Parathyroid adenoma (tissue), 2 donors: ENCODE results near the gene HELZ.
A peak's percentile ranks its signal among the peaks of the same experiment; 100 is the strongest.
"Not testable (repeated sequence)": the region's sequence is repeated elsewhere in the genome, so short reads cannot be mapped to it uniquely, and the experiment has no call there.

Experiments used
- H2AFZ ChIP-seq: fragments of 300-600 bp; sonication (generic); one replicate; pipeline ENCODE4 v1.7.0; 2017; ENCODE audit warnings: antibody characterized with exemption, mild to moderate bottlenecking
- H3K27ac ChIP-seq: fragments of 300-600 bp; sonication (generic); one replicate; pipeline ENCODE4 v1.7.0; 2017
- H3K27me3 ChIP-seq: fragments of 300-600 bp; sonication (generic); one replicate; pipeline ENCODE4 v1.7.0; 2017; ENCODE audit warnings: low read length; ENCODE audit not compliant: control insufficient read depth, insufficient read depth
- H3K36me3 ChIP-seq: fragments of 300-600 bp; sonication (generic); one replicate; pipeline ENCODE4 v1.7.0; 2017; ENCODE audit warnings: low read length; ENCODE audit not compliant: control insufficient read depth, insufficient read depth
- H3K4me1 ChIP-seq: fragments of 300-600 bp; sonication (generic); one replicate; pipeline ENCODE4 v1.7.0; 2017; ENCODE audit warnings: control low read depth
- H3K4me2 ChIP-seq: fragments of 300-600 bp; sonication (generic); one replicate; pipeline ENCODE4 v1.7.0; 2017; ENCODE audit warnings: low read length
- H3K4me3 ChIP-seq: fragments of 300-600 bp; sonication (generic); one replicate; pipeline ENCODE4 v1.7.0; 2017; ENCODE audit warnings: low read depth, low read length
- H3K79me2 ChIP-seq: fragments of 300-600 bp; sonication (generic); one replicate; pipeline ENCODE4 v1.7.0; 2017; ENCODE audit warnings: control low read depth
- H3K9ac ChIP-seq: fragments of 300-600 bp; sonication (generic); one replicate; pipeline ENCODE4 v1.7.0; 2017; ENCODE audit warnings: mild to moderate bottlenecking
- H3K9me3 ChIP-seq: fragments of 300-600 bp; sonication (generic); one replicate; pipeline ENCODE4 v1.7.0; 2017; ENCODE audit warnings: low read length; ENCODE audit not compliant: control insufficient read depth
- TF ChIP-seq, protein P1 (sequence below): fragments of 300-600 bp; sonication (generic); IDR thresholded peaks from one replicate; pipeline ENCODE4 v1.7.0; 2017; ENCODE audit warnings: antibody characterized with exemption, mild to moderate bottlenecking
- donor health status: primary hyperparathyroidism.

The HELZ gene

DNA sequence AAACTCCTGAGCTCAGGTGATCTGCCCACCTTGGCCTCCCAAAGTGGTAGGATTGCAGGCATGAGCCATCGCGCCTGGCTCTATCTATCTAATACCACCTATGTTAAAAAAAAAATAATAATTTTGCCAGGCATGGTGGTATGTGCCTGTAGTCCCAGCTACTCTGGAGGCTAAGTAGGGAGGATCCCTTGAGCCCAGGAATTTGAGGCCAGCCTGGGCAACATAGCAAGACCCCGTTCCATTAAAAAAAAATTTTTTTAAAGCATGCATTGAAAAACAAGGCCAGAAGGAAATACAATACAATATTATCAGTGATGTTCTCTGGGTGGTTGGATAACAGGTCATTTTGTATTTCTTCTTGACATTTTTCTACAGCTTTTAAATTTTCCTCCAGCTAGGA lies 45.2 kb upstream of the HELZ start:
- Histone ChIP-seq H3K9ac (no peak overlapping the region), H3K27me3 (no peaks in the 10 kb centered on the region), H3K4me1 (no peaks in the 10 kb centered on the region), H3K4me3 (no peak overlapping the region), H3K36me3 (no peaks in the 10 kb centered on the region), H3K27ac (no peak overlapping the region), H2AFZ (no peak overlapping the region), H3K9me3 (no peaks in the 10 kb centered on the region), H3K4me2 (no peak overlapping the region), H3K79me2 (no peaks in the 10 kb centered on the region)
- TF ChIP-seq, protein P1, sequence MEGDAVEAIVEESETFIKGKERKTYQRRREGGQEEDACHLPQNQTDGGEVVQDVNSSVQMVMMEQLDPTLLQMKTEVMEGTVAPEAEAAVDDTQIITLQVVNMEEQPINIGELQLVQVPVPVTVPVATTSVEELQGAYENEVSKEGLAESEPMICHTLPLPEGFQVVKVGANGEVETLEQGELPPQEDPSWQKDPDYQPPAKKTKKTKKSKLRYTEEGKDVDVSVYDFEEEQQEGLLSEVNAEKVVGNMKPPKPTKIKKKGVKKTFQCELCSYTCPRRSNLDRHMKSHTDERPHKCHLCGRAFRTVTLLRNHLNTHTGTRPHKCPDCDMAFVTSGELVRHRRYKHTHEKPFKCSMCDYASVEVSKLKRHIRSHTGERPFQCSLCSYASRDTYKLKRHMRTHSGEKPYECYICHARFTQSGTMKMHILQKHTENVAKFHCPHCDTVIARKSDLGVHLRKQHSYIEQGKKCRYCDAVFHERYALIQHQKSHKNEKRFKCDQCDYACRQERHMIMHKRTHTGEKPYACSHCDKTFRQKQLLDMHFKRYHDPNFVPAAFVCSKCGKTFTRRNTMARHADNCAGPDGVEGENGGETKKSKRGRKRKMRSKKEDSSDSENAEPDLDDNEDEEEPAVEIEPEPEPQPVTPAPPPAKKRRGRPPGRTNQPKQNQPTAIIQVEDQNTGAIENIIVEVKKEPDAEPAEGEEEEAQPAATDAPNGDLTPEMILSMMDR, result no peak

GRCh38 chr17:67289181-67289876 lies 44.3 kb upstream of the HELZ start:
- peak overlapping the region; percentile 41 for H2AFZ ChIP-seq
- no peak overlapping the region for H3K4me2 ChIP-seq
- no peaks in the 10 kb centered on the region for H3K79me2 ChIP-seq
- H3K9me3 ChIP-seq, result no peaks in the 10 kb centered on the region
- H3K4me1 ChIP-seq, result no peaks in the 10 kb centered on the region
- no peaks in the 10 kb centered on the region for H3K36me3 ChIP-seq
- no peaks in the 10 kb centered on the region for H3K27me3 ChIP-seq
- TF ChIP-seq, protein P1, result no peak
- H3K4me3 ChIP-seq, result no peak overlapping the region
- H3K27ac ChIP-seq, result no peak overlapping the region
- no peak overlapping the region for H3K9ac ChIP-seq

DNA sequence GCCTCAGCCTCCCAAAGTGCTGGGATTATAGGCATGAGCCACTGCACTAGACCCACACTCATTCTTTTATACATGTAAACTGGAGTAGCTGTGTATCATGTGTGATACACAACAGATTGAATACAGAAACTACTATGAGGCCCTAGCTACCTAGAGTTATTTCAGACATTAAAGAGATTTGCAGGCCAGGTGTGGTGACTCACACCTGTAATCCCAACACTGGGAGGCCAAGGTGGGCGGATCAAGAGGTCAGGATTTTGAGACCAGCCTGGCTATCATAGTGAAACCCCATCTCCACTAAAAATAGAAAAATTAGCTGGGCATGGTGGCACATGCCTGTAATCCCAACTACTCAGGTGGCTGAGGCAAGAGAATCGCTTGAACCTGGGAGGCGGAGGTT lies 41.8 kb upstream of the HELZ start:
- H3K27me3 ChIP-seq, H3K4me2 ChIP-seq, H3K9me3 ChIP-seq, H3K36me3 ChIP-seq, H3K79me2 ChIP-seq, H3K4me3 ChIP-seq, H3K9ac ChIP-seq, H3K27ac ChIP-seq, H3K4me1 ChIP-seq, H2AFZ ChIP-seq: not testable (repeated sequence)

GRCh38 chr17:67285360-67285759 lies 40.4 kb upstream of the HELZ start:
- H3K79me2 ChIP-seq, result no peaks in the 10 kb centered on the region
- H3K36me3 ChIP-seq, result no peaks in the 10 kb centered on the region
- no peak overlapping the region for H3K4me3 ChIP-seq
- H3K9me3 ChIP-seq, result no peaks in the 10 kb centered on the region
- H3K4me1 ChIP-seq, result no peaks in the 10 kb centered on the region
- TF ChIP-seq, protein P1, result no peak
- H3K27me3 ChIP-seq, result no peaks in the 10 kb centered on the region
- no peak overlapping the region for H3K27ac ChIP-seq
- no peak overlapping the region for H3K9ac ChIP-seq
- no peak overlapping the region for H2AFZ ChIP-seq
- H3K4me2 ChIP-seq, result no peak overlapping the region

GRCh38 chr17:67283731-67284516 lies 38.9 kb upstream of the HELZ start:
- H3K9me3 ChIP-seq, result no peaks in the 10 kb centered on the region
- H2AFZ ChIP-seq, result no peak overlapping the region

More at GRCh38 chr17:67283731-67284516, 38.9 kb upstream of the HELZ start:
- H3K27me3 ChIP-seq, result no peaks in the 10 kb centered on the region
- no peaks in the 10 kb centered on the region for H3K36me3 ChIP-seq
- no peak overlapping the region for H3K9ac ChIP-seq
- H3K4me2 ChIP-seq, result no peak overlapping the region
- H3K27ac ChIP-seq, result no peak overlapping the region
- no peak overlapping the region for H3K4me3 ChIP-seq
- no peaks in the 10 kb centered on the region for H3K79me2 ChIP-seq
- H3K4me1 ChIP-seq, result no peaks in the 10 kb centered on the region
- TF ChIP-seq, protein P1, result no peak
